ENCODE data around the gene KCNK13. TPM values are rescaled to one million over a fixed set of nuclear protein-coding genes. Genes with fewer than 3 reads are reported as not detected.

Gene KCNK13
- total RNA-seq, 4 donors from 2014 or later = 0.09 to 0.19 (median 0.13) TPM

DNA sequence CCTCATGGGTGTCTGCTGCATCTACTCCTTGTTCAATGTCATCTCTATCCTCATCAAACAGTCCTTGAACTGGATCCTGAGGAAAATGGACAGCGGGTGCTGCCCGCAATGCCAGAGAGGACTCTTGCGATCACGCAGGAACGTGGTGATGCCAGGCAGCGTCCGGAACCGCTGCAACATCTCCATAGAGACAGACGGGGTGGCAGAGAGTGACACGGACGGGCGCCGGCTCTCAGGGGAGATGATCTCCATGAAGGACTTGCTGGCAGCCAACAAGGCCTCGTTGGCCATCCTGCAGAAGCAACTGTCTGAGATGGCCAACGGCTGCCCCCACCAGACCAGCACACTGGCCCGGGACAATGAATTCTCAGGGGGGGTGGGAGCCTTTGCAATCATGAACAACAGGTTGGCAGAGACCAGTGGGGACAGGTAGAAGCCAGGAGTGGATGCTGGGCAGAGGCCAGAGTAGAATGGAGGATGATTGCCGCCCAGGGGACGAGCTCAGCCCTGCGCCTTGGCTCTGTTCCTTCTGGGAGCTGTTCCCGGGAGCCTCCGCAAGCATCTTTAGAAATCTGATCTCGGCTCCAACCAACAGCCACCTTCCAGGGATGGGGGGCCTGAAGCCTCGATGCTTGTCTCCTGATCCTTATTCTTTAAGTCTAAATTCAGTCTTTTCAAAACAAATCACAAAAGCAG is 122.9 kb downstream of the KCNK13 start:
- H3K4me3 ChIP-seq = no peak overlapping the region
- intact Hi-C loops (cut with DNase I) = no loop called here
- H3K27ac ChIP-seq = no peak overlapping the region
- H3K36me3 ChIP-seq = no peaks in the 10 kb centered on the region
- peaks cover 0 to 28% (median 0%) of the 10 kb centered on the region in 4 donors for H3K27me3 ChIP-seq
- TF ChIP-seq, protein P1, sequence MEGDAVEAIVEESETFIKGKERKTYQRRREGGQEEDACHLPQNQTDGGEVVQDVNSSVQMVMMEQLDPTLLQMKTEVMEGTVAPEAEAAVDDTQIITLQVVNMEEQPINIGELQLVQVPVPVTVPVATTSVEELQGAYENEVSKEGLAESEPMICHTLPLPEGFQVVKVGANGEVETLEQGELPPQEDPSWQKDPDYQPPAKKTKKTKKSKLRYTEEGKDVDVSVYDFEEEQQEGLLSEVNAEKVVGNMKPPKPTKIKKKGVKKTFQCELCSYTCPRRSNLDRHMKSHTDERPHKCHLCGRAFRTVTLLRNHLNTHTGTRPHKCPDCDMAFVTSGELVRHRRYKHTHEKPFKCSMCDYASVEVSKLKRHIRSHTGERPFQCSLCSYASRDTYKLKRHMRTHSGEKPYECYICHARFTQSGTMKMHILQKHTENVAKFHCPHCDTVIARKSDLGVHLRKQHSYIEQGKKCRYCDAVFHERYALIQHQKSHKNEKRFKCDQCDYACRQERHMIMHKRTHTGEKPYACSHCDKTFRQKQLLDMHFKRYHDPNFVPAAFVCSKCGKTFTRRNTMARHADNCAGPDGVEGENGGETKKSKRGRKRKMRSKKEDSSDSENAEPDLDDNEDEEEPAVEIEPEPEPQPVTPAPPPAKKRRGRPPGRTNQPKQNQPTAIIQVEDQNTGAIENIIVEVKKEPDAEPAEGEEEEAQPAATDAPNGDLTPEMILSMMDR (IDR thresholded peaks at IDR 0.05) = no peak
- TF ChIP-seq POLR2A (IDR thresholded peaks at IDR 0.05) = no peak
- H3K9me3 ChIP-seq = no peaks in the 10 kb centered on the region
- H3K4me1 ChIP-seq = no peaks in the 10 kb centered on the region
- 72 to 78% methylated on average over 15 to 19 of the region's 23 CpGs for WGBS, 2 donors
- no peak for DNase-seq

DNA sequence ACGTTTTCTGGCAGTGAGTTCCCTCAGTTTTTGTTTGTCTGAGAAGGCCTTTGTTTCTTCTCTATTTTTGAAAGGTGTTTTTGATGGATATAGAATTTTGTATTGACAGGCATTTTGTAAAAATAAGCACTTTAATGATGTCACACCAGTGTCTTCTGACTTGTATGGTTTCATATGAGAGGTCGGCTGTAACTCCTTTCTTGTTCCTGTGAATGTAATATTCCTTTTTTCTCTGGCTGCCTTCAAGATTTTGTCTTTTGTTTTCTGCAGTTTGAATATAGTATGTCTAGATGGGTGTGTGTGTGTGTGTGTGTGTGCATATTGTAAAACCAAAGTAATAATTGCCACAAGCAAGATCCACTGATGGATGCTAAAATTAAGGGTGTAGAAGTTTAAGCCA is 126.8 kb downstream of the KCNK13 start:
- Histone ChIP-seq H3K27me3 (peaks cover 0 to 6% (median 0%) of the 10 kb centered on the region in 4 donors), H3K4me1 (no peaks in the 10 kb centered on the region), H3K4me3 (no peak overlapping the region), H3K27ac (no peak overlapping the region), H3K9me3 (no peaks in the 10 kb centered on the region), H3K36me3 (no peaks in the 10 kb centered on the region)
- DNase-seq = no peak
- intact Hi-C loops (cut with DNase I) = no loop called here
- no peak for TF ChIP-seq POLR2A (IDR thresholded peaks at IDR 0.05)
- TF ChIP-seq, protein P1 (IDR thresholded peaks at IDR 0.05) = no peak
- 76 to 87% methylated on average over 2 of the region's 2 CpGs for WGBS, 2 donors

DNA sequence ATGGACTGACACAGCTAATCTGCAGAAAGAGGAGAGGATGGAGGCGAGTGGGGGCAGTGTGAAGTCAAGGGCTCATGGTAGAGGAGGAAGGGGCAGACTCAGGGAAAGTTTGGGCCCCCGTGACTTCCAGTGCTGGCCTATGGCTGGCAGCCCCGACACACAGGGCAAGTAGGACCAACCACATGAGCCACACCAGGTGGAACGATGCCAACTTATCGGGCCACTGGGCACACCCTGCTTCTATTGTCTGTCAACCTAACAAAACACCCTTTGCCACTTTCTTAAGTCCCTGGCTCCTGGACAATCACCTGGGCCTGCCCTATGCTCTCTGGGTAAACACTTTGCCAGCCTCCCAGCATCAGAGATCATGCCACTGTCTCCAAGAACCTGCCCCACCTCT is 129.4 kb downstream of the KCNK13 start:
- peaks cover 0 to 20% (median 2%) of the 10 kb centered on the region in 4 donors for H3K27me3 ChIP-seq
- intact Hi-C loops (cut with DNase I) = no loop called here

DNA sequence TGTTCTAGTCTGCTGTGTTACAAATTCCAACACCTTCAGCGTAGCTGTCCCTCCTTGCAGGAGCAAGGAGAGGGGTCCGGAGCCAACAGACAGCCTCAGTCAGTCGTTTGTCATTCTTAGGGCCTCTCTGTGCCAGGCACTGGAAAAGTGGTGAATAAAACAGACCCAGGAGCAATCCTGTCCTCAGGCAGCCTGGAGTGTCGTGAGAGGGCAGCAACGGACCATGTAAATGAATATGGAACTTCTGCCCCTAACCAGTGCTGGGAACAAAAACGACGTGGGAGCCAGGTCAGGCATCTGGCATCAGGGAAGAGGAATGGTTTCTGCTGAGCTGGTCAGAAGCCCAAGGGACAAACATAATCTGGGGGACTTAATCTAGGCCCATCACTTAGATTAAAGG is 129.8 kb downstream of the KCNK13 start:
- Histone ChIP-seq H3K27me3 (peaks cover 0 to 25% (median 2%) of the 10 kb centered on the region in 4 donors), H3K27ac (no peak overlapping the region), H3K36me3 (no peaks in the 10 kb centered on the region), H3K9me3 (no peaks in the 10 kb centered on the region), H3K4me1 (no peaks in the 10 kb centered on the region), H3K4me3 (no peak overlapping the region)
- WGBS, 2 donors = 69 to 70% methylated on average over 4 to 5 of the region's 7 CpGs
- intact Hi-C loops (cut with DNase I) = no loop called here
- no peak for DNase-seq
- no peak for TF ChIP-seq POLR2A (IDR thresholded peaks at IDR 0.05)
- TF ChIP-seq, protein P1 (IDR thresholded peaks at IDR 0.05) = no peak

More for the DNA sequence above, 129.4 kb downstream of the KCNK13 start:
- Histone ChIP-seq H3K4me1 (no peaks in the 10 kb centered on the region), H3K4me3 (no peak overlapping the region), H3K36me3 (no peaks in the 10 kb centered on the region), H3K27ac (no peak overlapping the region), H3K9me3 (no peaks in the 10 kb centered on the region)
- no peak for DNase-seq
- TF ChIP-seq, protein P1 (IDR thresholded peaks at IDR 0.05) = no peak
- no peak for TF ChIP-seq POLR2A (IDR thresholded peaks at IDR 0.05)
- WGBS, 2 donors = 54 to 56% methylated on average over 5 of the region's 5 CpGs

DNA sequence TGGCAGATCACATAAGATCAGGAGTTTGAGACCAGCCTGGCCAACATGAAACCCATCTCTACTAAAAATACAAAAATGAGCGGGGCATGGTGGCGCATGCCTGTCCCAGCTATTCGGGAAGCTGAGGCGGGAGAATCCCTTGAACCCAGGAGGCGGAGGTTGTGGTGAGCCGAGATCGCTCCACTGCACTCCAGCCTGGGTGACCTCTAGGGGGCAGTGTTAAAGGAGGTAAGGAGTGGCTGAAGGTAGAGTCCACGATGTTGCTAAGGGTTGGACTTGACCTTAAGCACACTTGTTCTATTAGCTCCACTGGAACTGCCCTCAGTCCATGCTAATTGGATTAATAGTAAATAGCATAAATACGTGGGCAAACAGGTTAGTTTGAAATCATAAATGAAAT is 132.1 kb downstream of the KCNK13 start:
- Histone ChIP-seq H3K27ac (no peak overlapping the region), H3K9me3 (no peaks in the 10 kb centered on the region), H3K4me1 (no peaks in the 10 kb centered on the region), H3K36me3 (no peaks in the 10 kb centered on the region), H3K27me3 (peaks cover 0 to 35% (median 2%) of the 10 kb centered on the region in 4 donors), H3K4me3 (no peak overlapping the region)
- no peak for DNase-seq
- TF ChIP-seq, protein P1 (IDR thresholded peaks at IDR 0.05) = peak in 1 of 6 experiments; percentile 10
- no peak for TF ChIP-seq POLR2A (IDR thresholded peaks at IDR 0.05)
- intact Hi-C loops (cut with DNase I) = no loop called here
- WGBS, 2 donors = 49 to 59% methylated on average over 8 to 9 of the region's 9 CpGs
